COLO668 (cell line): Measurements from ENCODE around the gene CLDN9.

Experiments used
- DNase-seq: peaks from one replicate; lab custom pipeline; 2025; ENCODE audit not compliant: unreplicated experiment; lab: John Stamatoyannopoulos, UW

The CLDN9 gene

DNA sequence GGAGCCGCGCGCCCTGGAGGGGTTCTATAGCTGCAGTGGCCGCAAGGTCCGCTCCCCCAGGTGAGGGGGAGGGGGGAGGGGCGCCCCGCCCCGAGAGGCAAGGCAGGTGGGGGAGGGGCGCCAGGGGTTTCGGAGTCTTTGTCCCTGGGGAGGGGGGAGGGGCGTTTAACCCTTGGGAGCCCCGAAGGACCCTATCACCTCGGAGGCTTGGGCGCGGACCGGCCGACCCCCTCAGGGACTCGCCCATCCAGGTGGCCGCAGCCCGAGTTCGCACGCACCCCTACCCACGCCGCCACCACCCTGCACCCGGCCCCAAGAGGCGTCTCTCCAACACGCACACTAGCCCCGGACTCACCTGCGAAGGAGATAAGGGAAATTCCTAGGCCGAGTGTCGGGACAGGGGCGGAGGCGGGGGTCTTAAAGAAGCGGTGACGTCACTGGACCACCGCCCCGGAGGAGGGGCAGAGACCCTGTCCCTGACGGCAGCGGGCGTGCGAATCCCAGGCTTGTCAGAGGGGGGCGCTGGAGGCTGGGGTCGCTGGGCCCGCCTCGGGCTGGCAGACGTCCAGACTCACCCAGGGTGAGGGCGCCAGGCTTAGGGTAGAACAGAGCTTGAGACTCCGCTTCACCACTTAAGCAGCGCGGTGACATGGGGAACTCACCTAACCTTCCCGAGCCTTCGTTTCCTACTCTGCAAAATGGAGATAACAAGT is 5.2 kb downstream of the CLDN9 start, which contains the start of gene CLDN6:
CLDN6 (minus strand) TSS at position 390 of the 713 bp plus-strand sequence. CDS start 2,162 bp downstream, outside the sequence.
- DNase-seq = peak; percentile 38

- DNase-seq = no peak
Measured at GRCh38 chr16:3019594-3020246, 7.0 kb downstream of the CLDN9 start.

DNA sequence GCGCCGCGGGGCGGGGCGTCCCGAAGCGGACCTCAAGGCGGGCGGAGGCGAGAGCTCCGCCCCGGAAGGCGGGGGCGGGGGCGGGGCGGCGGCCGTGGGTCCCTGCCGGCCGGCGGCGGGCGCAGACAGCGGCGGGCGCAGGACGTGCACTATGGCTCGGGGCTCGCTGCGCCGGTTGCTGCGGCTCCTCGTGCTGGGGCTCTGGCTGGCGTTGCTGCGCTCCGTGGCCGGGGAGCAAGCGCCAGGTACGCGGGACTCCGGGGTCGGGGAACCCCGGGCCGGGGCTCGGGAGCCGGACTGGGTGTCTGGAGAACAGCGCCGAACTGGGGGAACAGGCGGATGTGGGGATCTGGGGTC is 7.5 kb downstream of the CLDN9 start, which contains the start of gene TNFRSF12A:
TNFRSF12A (plus strand) TSS at position 122 of the 357 bp plus-strand sequence; CDS start at position 152, 30 bp downstream.
- DNase-seq = peak; percentile 86

GRCh38 chr16:3020604-3021448 is 8.1 kb downstream of the CLDN9 start:
- peak; percentile 55 for DNase-seq

- DNase-seq = peak; percentile 73
Measured at GRCh38 chr16:3021449-3022207, 8.9 kb downstream of the CLDN9 start.

DNA sequence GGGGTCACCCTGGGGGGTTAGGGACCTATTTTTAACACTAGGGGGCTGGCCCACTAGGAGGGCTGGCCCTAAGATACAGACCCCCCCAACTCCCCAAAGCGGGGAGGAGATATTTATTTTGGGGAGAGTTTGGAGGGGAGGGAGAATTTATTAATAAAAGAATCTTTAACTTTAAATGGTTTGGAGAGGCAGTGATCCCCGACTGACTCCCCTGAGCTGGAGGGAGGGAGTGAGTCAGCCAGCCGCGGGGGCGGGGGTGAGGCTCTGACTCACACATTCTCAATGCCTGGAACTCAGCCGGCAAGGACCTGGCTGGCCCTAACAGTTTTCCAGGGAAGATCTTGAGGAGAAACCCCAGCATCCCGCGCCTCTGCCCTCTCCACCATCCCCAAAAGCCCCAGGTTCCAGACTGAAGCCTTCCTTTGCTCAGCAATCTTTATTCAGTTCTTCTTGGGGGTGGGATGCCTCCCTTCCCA is 9.5 kb downstream of the CLDN9 start:
- peak; percentile 72 for DNase-seq

DNA sequence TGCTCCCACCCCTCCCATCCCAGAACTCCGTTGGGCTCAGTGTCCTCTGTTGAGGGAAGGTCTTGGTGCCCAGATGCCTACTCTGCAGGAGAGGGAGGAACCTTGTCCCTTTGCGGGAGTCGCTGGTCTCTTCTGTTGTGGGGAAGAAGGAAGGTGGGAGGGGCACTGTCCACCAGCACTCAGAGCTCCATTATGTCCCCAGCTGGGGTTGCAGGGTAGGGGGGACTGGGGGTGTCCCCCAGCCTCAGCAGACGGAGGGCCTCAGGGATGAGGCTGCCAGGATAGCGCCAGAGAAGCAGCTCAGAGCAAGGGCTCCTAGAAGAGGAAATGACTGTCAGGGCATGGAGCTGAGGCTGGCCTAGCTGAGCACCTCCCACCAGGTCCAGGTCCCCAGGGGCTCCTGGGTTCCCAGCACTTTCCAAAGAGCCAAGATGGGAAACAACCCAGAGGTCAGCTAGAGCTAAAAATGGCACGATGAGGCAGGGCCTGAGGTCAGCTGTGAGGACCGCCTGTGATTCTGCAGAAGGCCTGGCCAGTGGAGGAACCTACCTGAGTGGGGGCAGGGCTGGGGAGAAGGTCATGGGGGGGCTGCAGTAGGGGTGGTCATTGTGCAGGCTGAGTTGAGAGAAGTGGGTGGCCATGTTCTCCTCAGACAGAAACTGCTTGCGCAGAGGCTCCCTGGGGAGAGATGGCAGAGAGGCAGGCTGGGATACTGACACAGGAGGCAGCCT is 10.1 kb downstream of the CLDN9 start:
- no peak for DNase-seq

- peak; percentile 25 for DNase-seq
Measured at GRCh38 chr16:3023415-3023668, 10.6 kb downstream of the CLDN9 start.

DNA sequence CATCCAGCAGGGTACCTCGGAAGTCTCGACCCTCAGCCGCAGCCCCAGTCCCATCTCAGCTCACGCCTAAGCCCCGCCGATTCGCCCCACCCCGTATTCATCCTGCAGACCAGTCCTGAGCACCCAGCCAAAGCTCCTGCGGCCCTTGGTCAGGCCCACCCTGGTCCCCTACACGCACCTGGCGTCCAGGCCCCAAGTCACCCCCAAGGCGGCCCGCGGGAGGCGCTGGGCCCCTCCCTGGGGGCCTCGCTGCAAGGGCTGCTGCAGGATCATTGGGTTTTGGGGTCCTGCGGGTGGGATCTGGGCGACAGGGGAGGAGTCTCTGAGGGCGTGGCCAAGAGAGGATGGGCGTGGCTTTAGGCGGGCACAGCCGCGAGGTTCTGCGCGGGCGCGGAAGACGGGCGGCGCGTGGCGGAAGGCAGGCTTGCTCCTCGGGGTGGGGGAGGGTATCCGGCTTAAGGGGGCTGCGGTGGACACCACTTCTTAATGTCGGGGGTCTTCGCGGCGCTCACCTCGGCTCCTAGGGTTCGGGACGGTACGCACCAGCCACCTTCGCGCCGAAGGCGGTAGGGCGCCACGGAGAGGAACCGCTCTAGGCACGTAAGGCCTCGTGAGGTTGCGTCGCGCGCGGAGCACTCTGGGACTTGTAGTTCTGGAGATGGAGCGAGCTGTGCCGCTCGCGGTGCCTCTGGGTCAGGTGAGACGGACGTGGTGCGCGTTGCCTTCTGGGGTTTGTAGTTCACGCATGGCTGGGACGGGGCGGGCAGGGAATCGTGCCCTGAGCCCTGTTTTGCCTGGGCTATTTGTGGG is 11.2 kb downstream of the CLDN9 start, which contains the start of the genes HCFC1R1 and THOC6:
HCFC1R1 (minus strand) TSS at position 274 of the 810 bp plus-strand sequence; CDS start at position 273, 1 bp downstream.
THOC6 (plus strand) TSS at position 367 of the 810 bp plus-strand sequence; CDS start at position 659, 292 bp downstream.
- peak; percentile 98 for DNase-seq

- DNase-seq = no peak
Measured at GRCh38 chr16:3025032-3026002, 12.6 kb downstream of the CLDN9 start.

- no peak for DNase-seq
Measured at GRCh38 chr16:3026003-3026378, 13.3 kb downstream of the CLDN9 start.

- DNase-seq = no peak
Measured at GRCh38 chr16:3026609-3027488, 14.1 kb downstream of the CLDN9 start.

DNA sequence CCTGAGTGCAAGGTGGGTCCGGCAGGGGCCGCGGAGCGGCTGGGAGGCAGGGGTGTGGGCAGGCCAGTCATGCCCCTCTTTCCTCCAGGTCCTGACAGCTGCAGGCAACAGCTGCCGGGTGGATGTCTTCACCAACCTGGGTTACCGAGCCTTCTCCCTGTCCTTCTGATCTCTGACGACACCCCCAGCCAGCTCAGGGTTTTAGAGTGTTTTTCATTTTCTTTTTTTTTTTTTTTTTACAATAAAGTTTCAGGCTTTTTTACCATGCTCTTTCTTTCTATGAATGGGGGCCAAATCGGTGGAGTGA is 14.7 kb downstream of the CLDN9 start:
- DNase-seq = no peak

- DNase-seq = peak; percentile 94
Measured at GRCh38 chr16:3027983-3028715, 15.4 kb downstream of the CLDN9 start.

DNA sequence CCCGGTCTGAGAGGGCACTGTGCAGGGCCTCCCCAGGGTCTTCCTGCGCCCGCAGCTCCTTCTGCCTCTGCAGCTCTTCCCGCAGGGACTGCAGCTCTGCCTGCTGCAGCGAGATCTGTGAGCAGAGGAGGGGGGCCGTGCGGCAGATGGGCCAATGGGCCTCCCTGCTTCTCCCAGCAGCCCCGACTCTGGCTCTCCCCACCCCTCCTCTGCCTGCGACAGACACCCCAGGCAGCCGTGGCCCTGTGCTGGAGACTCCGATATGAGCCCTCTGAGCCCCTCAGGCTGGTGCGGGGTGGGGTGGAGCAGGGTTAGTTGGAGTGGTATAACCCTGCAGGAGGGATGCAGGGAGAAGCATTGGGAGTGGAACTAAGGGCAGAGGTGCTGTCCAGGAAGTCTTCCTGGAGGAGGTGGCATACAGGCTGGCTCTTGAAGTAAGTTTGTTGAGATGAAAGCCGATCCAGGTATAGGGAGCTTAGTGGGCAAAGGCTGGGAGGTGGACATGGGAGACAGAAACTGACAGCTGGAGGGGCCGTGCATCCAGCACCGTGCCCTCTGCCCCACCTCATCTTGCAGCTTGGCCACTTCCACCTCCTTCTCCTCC is 16.1 kb downstream of the CLDN9 start:
- no peak for DNase-seq
